Glomerular visceral epithelial cell (primary cell): ENCODE results near the gene BTC.
"Not testable (repeated sequence)": the region's sequence is repeated elsewhere in the genome, so short reads cannot be mapped to it uniquely, and the experiment has no call there.

Experiments
- DNase-seq: peaks from one replicate; pipeline ENCODE4 v3.0.0-alpha.2; 2016; ENCODE audit errors: extremely low spot score

The BTC gene

DNA sequence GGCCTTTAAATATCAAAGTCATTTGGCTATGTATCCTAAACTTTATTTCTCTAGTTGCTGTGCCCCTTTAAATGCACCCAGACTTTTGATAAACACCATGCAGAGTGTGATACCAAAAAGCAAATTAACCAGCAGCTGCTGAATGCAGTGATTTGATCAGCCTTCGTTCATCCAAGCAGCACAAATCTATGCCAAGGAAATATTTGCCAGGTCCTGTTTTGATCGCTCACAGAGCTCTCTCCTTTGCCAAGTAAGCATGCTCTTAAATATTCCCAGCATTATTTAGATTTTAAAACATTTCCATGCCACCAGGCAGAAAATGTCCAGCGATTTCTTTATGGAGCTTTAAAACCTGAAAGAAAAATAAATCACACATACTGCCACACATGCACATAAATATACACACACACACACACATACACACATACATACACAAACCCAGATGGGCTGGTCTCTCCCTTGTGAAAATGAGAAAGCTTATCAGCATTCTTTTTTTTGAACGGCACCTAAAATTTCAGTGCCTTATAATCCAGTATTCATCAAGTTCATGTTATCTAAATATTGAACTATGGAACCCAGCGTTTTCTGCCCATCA lies 35.7 kb downstream of the BTC start:
- no peak for DNase-seq

DNA sequence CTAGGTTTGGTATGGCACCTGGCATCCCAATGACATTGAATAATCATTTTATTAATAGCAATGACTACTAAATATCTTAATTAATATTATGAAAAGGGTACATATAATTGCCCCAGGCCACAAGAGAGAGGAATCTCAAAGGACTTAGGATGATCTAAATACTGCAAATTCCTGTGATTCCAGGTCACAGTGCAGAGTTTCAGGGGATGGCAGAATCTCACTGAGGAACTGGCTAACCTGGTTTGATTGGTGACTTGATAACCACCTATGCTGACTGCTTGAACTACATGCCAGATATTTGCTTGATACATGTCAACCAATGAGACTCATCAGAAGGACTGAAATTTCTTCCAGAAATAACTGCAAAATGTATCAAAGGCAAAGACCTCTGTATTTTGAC lies 37.2 kb downstream of the BTC start:
- DNase-seq = no peak

DNA sequence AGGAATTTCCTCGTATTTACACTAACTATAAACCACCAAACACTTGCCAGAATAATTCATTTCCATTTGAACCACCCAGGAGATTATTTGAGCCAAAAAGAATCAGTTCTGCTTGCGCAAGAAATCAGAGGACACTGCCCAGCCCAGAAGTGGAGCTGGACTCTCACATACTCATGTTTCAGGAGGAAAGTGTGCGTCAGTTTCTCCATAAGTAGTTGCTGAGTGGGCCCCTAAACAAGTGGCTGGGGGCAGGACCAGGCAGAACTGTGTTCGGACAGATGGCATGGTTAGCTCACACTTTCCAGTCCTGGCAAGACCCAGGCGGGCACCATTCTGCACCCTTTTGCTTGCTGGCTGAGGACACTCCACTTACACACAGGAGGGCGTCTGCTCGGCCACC lies 38.8 kb downstream of the BTC start:
- no peak for DNase-seq

DNA sequence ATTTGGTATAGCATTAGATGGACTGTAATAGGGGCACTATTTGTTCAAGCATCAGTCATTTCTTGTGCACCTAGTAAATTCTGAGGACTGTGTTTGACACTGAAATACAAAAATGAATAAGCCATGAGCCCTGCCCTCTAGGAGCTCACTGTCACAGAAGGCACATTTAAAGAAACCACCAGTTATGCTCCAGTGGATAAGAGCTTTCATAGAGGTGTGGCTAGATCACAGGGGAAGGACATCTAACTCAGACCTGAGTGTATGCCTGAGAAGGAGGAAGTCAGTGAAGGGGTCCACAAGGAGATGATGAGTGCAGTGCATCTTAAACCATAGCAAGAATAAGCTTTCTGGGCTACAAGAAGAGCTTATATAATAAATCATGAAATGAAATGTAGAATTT lies 40.1 kb downstream of the BTC start:
- DNase-seq = no peak

DNA sequence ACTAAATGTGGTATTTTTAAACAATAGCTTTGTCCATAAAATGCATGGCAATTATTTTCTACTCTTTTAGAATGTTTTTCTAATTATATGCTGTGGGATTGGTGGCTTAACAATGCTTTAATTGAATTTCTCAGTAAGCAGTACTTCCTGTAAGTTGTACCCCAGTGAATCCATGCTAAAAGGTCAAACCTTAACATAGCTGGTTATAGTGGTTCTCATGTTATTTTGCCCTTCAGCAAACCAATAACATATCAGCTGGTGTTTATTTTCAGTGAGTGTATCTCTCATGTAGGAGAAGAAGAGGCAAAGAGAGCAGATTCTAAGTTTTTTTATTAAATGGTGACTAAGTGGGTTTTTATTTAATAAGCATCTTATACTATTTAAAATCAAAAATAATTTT lies 41.5 kb downstream of the BTC start:
- no peak for DNase-seq

DNA sequence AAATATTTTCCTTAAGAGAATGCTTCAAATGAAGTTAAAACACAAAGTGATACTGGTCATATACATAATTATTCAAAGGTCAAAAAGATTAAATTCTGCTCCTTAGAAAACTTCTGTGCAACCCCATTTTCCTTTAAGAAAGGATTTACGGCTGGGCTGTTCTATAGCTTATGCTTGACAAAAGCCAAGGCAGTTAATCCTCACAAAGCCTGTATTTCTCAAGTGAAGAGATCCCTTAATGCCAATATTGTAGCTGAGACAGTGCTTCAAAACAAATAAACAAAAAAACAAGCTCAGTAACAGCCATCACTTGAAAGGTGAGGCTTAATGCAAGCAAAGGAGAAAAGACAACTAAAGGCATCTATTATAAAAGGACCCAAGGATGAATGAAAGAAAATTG lies 42.5 kb downstream of the BTC start:
- no peak for DNase-seq

DNA sequence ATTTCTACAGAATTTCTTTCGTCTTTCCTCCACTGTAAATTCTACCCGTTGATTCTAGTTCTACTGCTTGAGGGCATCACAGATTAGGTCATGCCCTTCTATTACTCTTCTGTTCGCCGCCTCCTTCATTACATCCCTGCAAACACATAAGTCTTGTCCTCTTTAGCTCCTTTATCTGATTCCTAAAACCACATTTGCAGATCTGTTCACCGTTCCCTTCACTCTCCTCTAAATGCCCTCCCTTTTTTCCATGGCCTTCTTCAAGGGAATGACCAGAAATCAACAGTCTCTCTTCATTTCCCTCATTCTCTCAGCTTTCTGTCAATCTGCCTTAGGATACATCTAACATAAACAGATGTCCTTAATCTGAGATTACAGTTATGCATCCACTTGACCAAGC lies 43.1 kb downstream of the BTC start:
- no peak for DNase-seq

DNA sequence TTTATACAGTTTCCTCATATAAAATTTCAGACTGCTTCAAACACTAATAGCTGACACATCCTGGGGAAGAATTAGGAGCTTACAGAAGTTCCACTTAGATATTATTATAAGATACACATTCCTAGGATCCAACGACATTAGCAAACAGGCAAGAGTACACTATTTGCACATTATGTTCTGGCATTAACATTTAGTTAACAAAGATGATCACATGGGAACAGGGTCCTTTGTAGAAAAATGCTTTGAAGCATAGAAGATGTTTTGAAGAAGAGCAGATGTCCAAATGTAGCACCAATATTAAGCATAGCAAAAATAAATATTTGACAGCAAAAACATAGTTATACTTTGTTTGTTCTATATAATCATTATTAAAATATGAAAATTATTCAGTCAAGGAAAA lies 52.1 kb downstream of the BTC start:
- DNase-seq = no peak

DNA sequence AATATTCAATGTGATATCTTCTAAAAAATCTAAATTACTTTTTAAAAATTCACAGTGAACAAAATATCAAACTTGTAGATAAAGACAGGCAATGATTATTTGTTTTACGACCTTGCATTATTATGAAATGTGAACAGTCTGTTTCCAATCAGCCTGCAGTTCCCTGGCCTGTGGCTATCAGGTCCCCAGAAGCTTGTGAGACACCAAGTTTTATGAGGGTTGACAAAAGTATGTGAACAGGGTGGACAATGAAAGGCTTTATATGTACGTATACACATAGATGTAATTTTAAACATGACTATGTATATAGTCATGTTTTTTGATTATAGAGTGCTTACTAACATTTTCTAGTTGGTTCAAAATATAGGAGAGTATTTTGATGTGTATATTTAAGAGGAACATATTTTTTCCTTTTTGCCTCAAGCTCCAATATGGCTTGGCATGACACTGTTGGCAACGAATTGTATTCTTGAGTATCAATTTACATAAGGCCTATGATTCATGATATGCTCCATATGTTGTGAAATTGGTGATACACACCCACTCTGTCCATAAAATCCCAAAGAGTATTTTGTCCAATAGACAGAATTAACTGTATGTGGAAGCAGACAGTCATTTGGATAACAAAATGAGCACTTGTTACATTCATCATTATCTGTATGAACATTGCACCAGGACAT lies 55.7 kb downstream of the BTC start:
- no peak for DNase-seq

DNA sequence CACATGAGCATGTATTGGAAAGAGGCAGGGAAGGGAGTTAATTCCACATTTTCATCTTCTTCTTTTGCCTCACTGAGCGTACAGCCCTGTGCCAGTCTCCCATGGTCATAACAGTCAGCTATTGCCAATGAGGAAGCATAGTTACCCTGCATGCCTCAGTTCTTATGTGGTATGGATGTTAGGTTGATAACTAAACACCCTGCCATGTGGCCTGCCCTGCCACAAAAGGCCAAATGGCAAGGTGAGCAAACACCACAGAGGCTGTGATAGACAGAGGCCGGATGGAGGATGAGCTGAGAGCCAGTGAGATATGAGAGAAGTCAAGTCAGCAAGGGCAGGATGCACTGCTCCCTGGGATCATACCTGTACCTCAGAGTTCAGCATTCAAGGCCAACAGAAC lies 59.3 kb downstream of the BTC start:
- DNase-seq = no peak

DNA sequence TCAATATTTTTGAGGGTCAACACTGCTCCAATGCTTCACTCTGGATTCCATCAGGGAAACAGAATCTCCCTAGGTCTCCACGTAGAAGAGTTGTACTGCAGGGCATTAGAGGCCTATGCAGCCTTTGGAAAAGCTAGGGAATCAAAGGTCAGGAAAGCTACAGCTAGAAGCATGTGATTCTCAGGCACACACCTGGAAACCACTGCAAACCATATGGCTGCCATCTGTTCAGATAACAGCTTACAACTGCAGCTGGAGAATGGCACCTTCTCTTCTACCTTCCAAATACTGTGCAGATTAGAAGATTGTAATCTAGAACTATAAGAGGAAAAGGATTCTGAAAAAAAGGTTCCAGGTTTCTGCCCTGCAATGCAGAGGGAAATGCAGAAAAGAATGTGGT lies 60.6 kb downstream of the BTC start:
- no peak for DNase-seq

DNA sequence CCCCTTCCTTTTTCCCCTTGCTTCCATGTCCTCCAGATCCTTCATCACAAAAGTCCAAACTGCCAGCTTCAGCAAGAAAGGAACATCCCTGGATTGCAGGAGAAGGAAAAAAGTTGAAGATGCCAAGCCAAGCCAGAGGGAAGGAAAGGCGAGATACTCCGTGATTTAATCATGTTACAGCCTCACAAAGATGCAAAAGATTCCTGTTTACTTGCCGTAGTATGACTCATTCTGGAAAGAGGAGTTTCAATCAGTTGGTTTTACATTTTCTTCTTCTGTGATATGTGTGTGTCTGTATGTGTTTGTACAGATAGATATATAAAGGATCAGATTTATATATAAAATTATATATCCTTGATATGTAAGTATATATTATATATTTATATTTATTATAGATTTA lies 69.3 kb downstream of the BTC start:
- no peak for DNase-seq

DNA sequence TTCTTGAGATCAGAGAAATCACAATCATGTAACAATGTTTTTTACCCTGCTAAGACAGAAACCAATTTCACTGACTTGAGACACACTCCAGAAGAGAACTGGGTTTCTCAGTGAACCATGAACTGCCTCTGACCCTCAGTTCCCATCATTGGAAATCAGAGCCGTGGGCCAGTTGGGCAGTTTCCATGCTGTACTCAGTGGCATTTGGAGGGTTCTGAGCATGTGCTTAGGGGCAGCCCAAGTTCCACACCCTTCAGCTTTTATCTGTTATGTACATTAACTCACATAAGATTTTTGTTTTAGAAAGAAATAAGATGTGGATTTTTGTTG lies 77.9 kb downstream of the BTC start:
- DNase-seq = no peak

DNA sequence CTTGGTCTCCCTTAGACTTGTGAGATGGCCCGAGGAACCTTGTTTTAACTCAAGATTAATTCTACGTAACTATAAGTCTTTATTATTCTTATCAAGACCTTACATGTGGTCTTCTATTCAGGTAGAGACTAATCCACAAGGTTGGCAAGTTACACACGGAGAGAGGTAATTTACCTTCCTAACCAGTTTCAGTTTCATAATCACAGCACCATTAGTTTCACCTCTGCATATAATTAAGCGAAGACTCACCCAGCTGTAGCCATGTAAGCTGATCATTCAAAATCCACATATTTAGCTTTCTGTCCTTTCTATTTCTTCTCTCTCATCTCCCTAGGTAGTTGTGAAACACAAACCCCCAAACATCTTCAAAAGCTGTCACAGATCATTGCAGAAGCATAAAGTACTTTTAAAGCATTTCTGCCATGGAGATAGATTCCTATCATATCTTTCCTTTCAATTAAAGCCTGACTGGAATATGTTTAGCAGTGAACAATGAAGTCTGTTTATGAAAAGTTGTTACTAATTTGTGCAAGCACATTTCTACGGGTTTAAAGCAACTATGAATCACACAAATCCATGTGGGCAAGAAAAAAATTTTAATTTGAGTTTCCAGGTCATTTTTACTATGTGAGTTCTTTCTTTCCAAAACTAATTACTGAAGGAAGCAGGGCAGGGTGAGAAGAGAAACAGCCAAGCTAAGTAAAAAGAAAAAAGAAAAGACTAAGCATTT lies 78.5 kb downstream of the BTC start:
- DNase-seq = no peak

DNA sequence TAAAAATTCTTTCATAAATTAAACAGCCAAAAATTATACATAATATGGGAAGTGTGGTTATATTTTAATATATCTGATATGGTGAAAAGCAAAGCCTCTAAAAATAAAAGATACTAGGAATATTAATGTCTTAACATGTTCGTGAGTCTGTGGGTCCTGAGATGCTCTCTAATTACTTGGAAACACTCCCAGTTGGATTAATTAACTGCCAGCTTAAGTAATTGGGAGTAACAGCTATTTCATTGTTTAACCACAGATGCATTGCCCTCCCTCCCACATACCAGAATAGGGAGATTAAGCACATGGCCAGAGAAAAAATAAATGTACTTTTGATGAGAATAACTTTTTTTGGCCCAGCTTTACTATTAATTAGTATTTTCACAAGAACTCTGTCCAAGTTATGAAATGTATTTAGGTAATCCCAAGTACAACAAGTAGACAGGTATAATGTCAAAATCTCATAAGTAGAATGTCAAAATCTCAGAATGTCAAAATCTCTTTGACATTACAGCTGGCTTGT lies 79.7 kb downstream of the BTC start:
- no peak for DNase-seq

DNA sequence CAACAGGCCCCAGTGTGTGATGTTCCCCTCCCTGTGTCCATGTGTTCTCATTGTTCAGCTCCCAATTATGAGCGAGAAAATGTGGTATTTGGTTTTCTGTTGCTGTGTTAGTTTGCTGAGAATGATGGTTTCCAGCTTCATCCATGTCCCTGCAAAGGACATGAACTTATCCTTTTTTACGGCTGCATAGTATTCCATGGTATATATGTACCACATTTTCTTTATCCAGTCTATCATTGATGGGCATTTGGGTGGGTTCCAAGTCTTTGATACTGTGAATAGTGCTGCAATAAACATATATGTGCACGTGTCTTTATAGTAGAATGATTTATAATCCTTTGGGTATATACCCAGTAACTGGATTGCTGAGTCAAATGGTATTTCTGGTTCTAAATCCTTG lies 86.2 kb downstream of the BTC start:
- not testable (repeated sequence) for DNase-seq
